ENCODE results near the gene RAI1.
"Not testable (repeated sequence)": the region's sequence is repeated elsewhere in the genome, so short reads cannot be mapped to it uniquely, and the experiment has no call there.

Gene RAI1

GRCh38 chr17:17682737-17683680 lies 1.8 kb downstream of the RAI1 start:
- Mint-ChIP-seq H3K36me3 (no peaks in the 10 kb centered on the region), H3K27me3 (no peaks in the 10 kb centered on the region), H3K4me3 (peak overlapping the region; percentile 93), H3K9me3 (ENCODE audit: low read depth) (no peaks in the 10 kb centered on the region), H3K4me1 (ENCODE audit: low read depth) (peaks cover 34% of the 10 kb centered on the region), H3K27ac (peak overlapping the region; percentile 86)

GRCh38 chr17:17683710-17684365 lies 2.6 kb downstream of the RAI1 start:
- H3K9me3 Mint-ChIP-seq (ENCODE audit: low read depth), result no peaks in the 10 kb centered on the region
- peak overlapping the region; percentile 19 for H3K27ac Mint-ChIP-seq
- H3K36me3 Mint-ChIP-seq, result no peaks in the 10 kb centered on the region
- H3K27me3 Mint-ChIP-seq, result no peaks in the 10 kb centered on the region
- H3K4me1 Mint-ChIP-seq (ENCODE audit: low read depth), result peaks cover 34% of the 10 kb centered on the region
- H3K4me3 Mint-ChIP-seq, result peak overlapping the region; percentile 93

- peak overlapping the region; percentile 72 for H3K27ac Mint-ChIP-seq
- H3K27me3 Mint-ChIP-seq, result no peaks in the 10 kb centered on the region
- no peaks in the 10 kb centered on the region for H3K36me3 Mint-ChIP-seq
- H3K4me1 Mint-ChIP-seq (ENCODE audit: low read depth), result peaks cover 39% of the 10 kb centered on the region
- H3K9me3 Mint-ChIP-seq (ENCODE audit: low read depth), result no peaks in the 10 kb centered on the region
- peak overlapping the region; percentile 38 for H3K4me3 Mint-ChIP-seq
Measured at GRCh38 chr17:17684906-17685774, 3.9 kb downstream of the RAI1 start.

GRCh38 chr17:17685775-17686291 lies 4.6 kb downstream of the RAI1 start:
- peak overlapping the region; percentile 38 for H3K4me3 Mint-ChIP-seq
- no peaks in the 10 kb centered on the region for H3K36me3 Mint-ChIP-seq
- no peaks in the 10 kb centered on the region for H3K27me3 Mint-ChIP-seq
- H3K27ac Mint-ChIP-seq, result peak overlapping the region; percentile 72
- H3K9me3 Mint-ChIP-seq (ENCODE audit: low read depth), result no peaks in the 10 kb centered on the region
- peaks cover 44% of the 10 kb centered on the region for H3K4me1 Mint-ChIP-seq (ENCODE audit: low read depth)

- Mint-ChIP-seq H3K27me3 (no peaks in the 10 kb centered on the region), H3K36me3 (no peaks in the 10 kb centered on the region), H3K9me3 (ENCODE audit: low read depth) (no peaks in the 10 kb centered on the region), H3K4me3 (no peak overlapping the region), H3K4me1 (ENCODE audit: low read depth) (peaks cover 69% of the 10 kb centered on the region), H3K27ac (peak overlapping the region; percentile 28)
Measured at GRCh38 chr17:17689312-17689711, 8.1 kb downstream of the RAI1 start.

- not testable (repeated sequence) for H3K36me3 Mint-ChIP-seq; H3K27me3 Mint-ChIP-seq; H3K9me3 Mint-ChIP-seq (ENCODE audit: low read depth); H3K4me3 Mint-ChIP-seq
- Mint-ChIP-seq H3K27ac (peak overlapping the region; percentile 99), H3K4me1 (ENCODE audit: low read depth) (peaks cover 64% of the 10 kb centered on the region)
Measured at GRCh38 chr17:17690233-17690632, 9.0 kb downstream of the RAI1 start.

- peaks cover 68% of the 10 kb centered on the region for H3K4me1 Mint-ChIP-seq (ENCODE audit: low read depth)
- H3K27me3 Mint-ChIP-seq, result no peaks in the 10 kb centered on the region
- no peaks in the 10 kb centered on the region for H3K36me3 Mint-ChIP-seq
- peak overlapping the region; percentile 47 for H3K4me3 Mint-ChIP-seq
- H3K27ac Mint-ChIP-seq, result peak overlapping the region; percentile 99
- no peaks in the 10 kb centered on the region for H3K9me3 Mint-ChIP-seq (ENCODE audit: low read depth)
Measured at GRCh38 chr17:17691468-17692263, 10.4 kb downstream of the RAI1 start.

- Mint-ChIP-seq H3K36me3 (no peaks in the 10 kb centered on the region), H3K4me1 (ENCODE audit: low read depth) (peaks cover 69% of the 10 kb centered on the region), H3K27ac (peak overlapping the region; percentile 99), H3K4me3 (peak overlapping the region; percentile 17), H3K27me3 (no peaks in the 10 kb centered on the region), H3K9me3 (ENCODE audit: low read depth) (no peaks in the 10 kb centered on the region)
Measured at GRCh38 chr17:17692353-17693252, 11.3 kb downstream of the RAI1 start.

- peaks cover 74% of the 10 kb centered on the region for H3K4me1 Mint-ChIP-seq (ENCODE audit: low read depth)
Measured at GRCh38 chr17:17693253-17694168, 12.3 kb downstream of the RAI1 start.

GRCh38 chr17:17694169-17695081 lies 13.2 kb downstream of the RAI1 start:
- H3K27me3 Mint-ChIP-seq, result no peaks in the 10 kb centered on the region
- no peaks in the 10 kb centered on the region for H3K36me3 Mint-ChIP-seq
- no peaks in the 10 kb centered on the region for H3K9me3 Mint-ChIP-seq (ENCODE audit: low read depth)
- peak overlapping the region; percentile 99 for H3K27ac Mint-ChIP-seq
- H3K4me3 Mint-ChIP-seq, result peak overlapping the region; percentile 89
- peaks cover 74% of the 10 kb centered on the region for H3K4me1 Mint-ChIP-seq (ENCODE audit: low read depth)

More at GRCh38 chr17:17693253-17694168, 12.3 kb downstream of the RAI1 start:
- Mint-ChIP-seq H3K36me3 (no peaks in the 10 kb centered on the region), H3K9me3 (ENCODE audit: low read depth) (no peaks in the 10 kb centered on the region), H3K27ac (peak overlapping the region; percentile 99), H3K4me3 (peak overlapping the region; percentile 88), H3K27me3 (no peaks in the 10 kb centered on the region)

- Mint-ChIP-seq H3K27me3 (no peaks in the 10 kb centered on the region), H3K27ac (peak overlapping the region; percentile 90), H3K4me1 (ENCODE audit: low read depth) (peaks cover 65% of the 10 kb centered on the region), H3K36me3 (no peaks in the 10 kb centered on the region), H3K4me3 (peak overlapping the region; percentile 89), H3K9me3 (ENCODE audit: low read depth) (no peaks in the 10 kb centered on the region)
Measured at GRCh38 chr17:17696085-17696484, 14.8 kb downstream of the RAI1 start.

Measured in activated naive CD8-positive, alpha-beta T cell (primary cell).